H1 (cell line): Measurements from ENCODE around the gene UBR2. TPM values are rescaled to one million over a fixed set of nuclear protein-coding genes. Genes with fewer than 3 reads are reported as not detected.
A peak's percentile ranks its signal among the peaks of the same experiment; 100 is the strongest.

Experiments used
- CTCF ChIA-PET: fragments of 300-600 bp; sonication (Branson Sonifier 250); formaldehyde crosslinking; loops from one replicate; lab custom pipeline; 2021; ENCODE audit not compliant: partially characterized antibody; lab: Charles Lee
- POLR2A ChIA-PET: fragments of 300-600 bp; sonication (Branson Sonifier 250); formaldehyde crosslinking; loops from one replicate; lab custom pipeline; 2021; ENCODE audit warnings: inconsistent platforms; ENCODE audit not compliant: partially characterized antibody; lab: Charles Lee
- DNase-seq, 2 experiments: peaks; one replicate each; pipeline versions ENCODE4 v3.0.0 to v3.0.0-alpha.2; 2010 to 2022; ENCODE audit warnings: low spot score in 2 of 2, low read depth in 1 of 2, mixed read lengths in 1 of 2
- FAIRE-seq: peaks from 2 replicates; lab custom pipeline; 2011; peaks lifted over from hg19 to GRCh38; lab: Jason Lieb, UNC
- H2AFZ ChIP-seq: 2 replicates; pipeline ENCODE4 v1.8.1; 2012; ENCODE audit warnings: low read length, inconsistent platforms
- H2AK5ac ChIP-seq: 2 replicates; pipeline ENCODE4 v1.6.1; 2013; ENCODE audit warnings: low read depth, low read length
- H2BK120ac ChIP-seq: replicated peaks from 2 replicates; pipeline ENCODE3; 2013; ENCODE audit warnings: low read depth, low read length, inconsistent platforms
- H2BK12ac ChIP-seq: 2 replicates; pipeline ENCODE4 v1.6.1; 2013; ENCODE audit warnings: low read depth, low read length
- H2BK15ac ChIP-seq: 2 replicates; pipeline ENCODE4 v1.6.1; 2013; ENCODE audit warnings: low read length
- H2BK20ac ChIP-seq: 2 replicates; pipeline ENCODE4 v1.6.1; 2013; ENCODE audit warnings: low read length
- H2BK5ac ChIP-seq: 2 replicates; pipeline ENCODE4 v1.6.1; 2013; ENCODE audit warnings: low read depth, low read length
- H3K14ac ChIP-seq: 2 replicates; pipeline ENCODE4 v1.6.1; 2013; ENCODE audit warnings: inconsistent platforms; ENCODE audit not compliant: insufficient read length
- H3K18ac ChIP-seq: 2 replicates; pipeline ENCODE4 v1.6.1; 2013; ENCODE audit warnings: low read length; ENCODE audit errors: extremely low read depth
- H3K23ac ChIP-seq: 2 replicates; pipeline ENCODE4 v1.6.1; 2013; ENCODE audit warnings: inconsistent platforms; ENCODE audit not compliant: insufficient read length
- H3K23me2 ChIP-seq: 2 replicates; pipeline ENCODE4 v1.6.1; 2013; ENCODE audit warnings: low read depth, low read length
- H3K27ac ChIP-seq: 2 replicates; pipeline ENCODE4 v1.6.1; 2011; ENCODE audit warnings: low read depth, low read length, inconsistent platforms
- H3K27me3 ChIP-seq, 4 experiments: replicated peaks in 1 of 4; 1 replicate in 1 of 4; 2 replicates in 3 of 4; pipeline versions ENCODE4 v1.6.1 to v1.8.1; 2011 to 2013; ENCODE audit warnings: low read length in 3 of 4, mild to moderate bottlenecking in 3 of 4, inconsistent platforms in 2 of 4, mixed read lengths in 2 of 4, moderate library complexity in 1 of 4; ENCODE audit not compliant: control insufficient read depth in 3 of 4, insufficient read depth in 3 of 4; ENCODE audit errors: extremely low read depth in 1 of 4
- H3K36me3 ChIP-seq, 4 experiments: 2 replicates each; pipeline versions ENCODE4 v1.6.1 to v1.8.1; 2011 to 2013; ENCODE audit warnings: mild to moderate bottlenecking in 4 of 4, low read length in 3 of 4, moderate library complexity in 2 of 4, control low read depth in 1 of 4, inconsistent platforms in 1 of 4; ENCODE audit not compliant: insufficient read depth in 4 of 4, control insufficient read depth in 2 of 4
- H3K4ac ChIP-seq: replicated peaks from 2 replicates; pipeline ENCODE3; 2013; ENCODE audit warnings: low read length, low read depth, mixed read lengths, inconsistent platforms; ENCODE audit not compliant: insufficient read length
- H3K4me1 ChIP-seq, 4 experiments: replicated peaks in 1 of 4; 1 replicate in 1 of 4; 2 replicates in 3 of 4; pipeline versions ENCODE4 v1.6.1 to v1.8.1; 2011 to 2013; ENCODE audit warnings: low read length in 3 of 4, inconsistent platforms in 2 of 4, mixed read lengths in 1 of 4; ENCODE audit not compliant: insufficient read depth in 4 of 4, control insufficient read depth in 3 of 4
- H3K4me2 ChIP-seq, 2 experiments: 2 replicates each; pipeline versions ENCODE4 v1.6.1 to v1.8.1; 2011 to 2013; ENCODE audit warnings: low read depth in 2 of 2, low read length in 2 of 2, control low read depth in 1 of 2, inconsistent platforms in 1 of 2, mild to moderate bottlenecking in 1 of 2; ENCODE audit not compliant: insufficient read depth in 1 of 2
- H3K4me3 ChIP-seq, 4 experiments: fragments of 200-600, 300-600 bp in 1 of 4; sonication (generic), shearing (Covaris generic), sonication (Bioruptor Twin) in 1 of 4; 2 replicates each; pipeline versions ENCODE4 v1.5.1 to v1.8.1; 2011 to 2016; ENCODE audit warnings: low read length in 4 of 4, low read depth in 3 of 4, control low read depth in 2 of 4, inconsistent platforms in 2 of 4, mild to moderate bottlenecking in 2 of 4, mixed read lengths in 1 of 4, moderate library complexity in 1 of 4; ENCODE audit not compliant: insufficient read depth in 2 of 4; ENCODE audit errors: extremely low read depth in 1 of 4
- H3K56ac ChIP-seq: replicated peaks from 2 replicates; pipeline ENCODE3; 2013; ENCODE audit warnings: low read depth, mild to moderate bottlenecking, mixed read lengths, low read length, inconsistent platforms; ENCODE audit not compliant: insufficient read length
- H3K79me1 ChIP-seq: 2 replicates; pipeline ENCODE4 v1.6.1; 2013; ENCODE audit warnings: low read depth, low read length, control low read depth
- H3K79me2 ChIP-seq, 2 experiments: 2 replicates each; pipeline versions ENCODE4 v1.6.1 to v1.8.1; 2012 to 2013; ENCODE audit warnings: low read length in 2 of 2, mild to moderate bottlenecking in 2 of 2, inconsistent platforms in 1 of 2; ENCODE audit not compliant: insufficient read depth in 2 of 2, control insufficient read depth in 1 of 2
- H3K9ac ChIP-seq, 4 experiments: replicated peaks in 1 of 4; 1 replicate in 1 of 4; 2 replicates in 3 of 4; pipeline versions ENCODE4 v1.6.1 to v1.8.1; 2011 to 2013; ENCODE audit warnings: low read depth in 3 of 4, low read length in 3 of 4, control low read depth in 2 of 4, mild to moderate bottlenecking in 2 of 4, moderate library complexity in 2 of 4, inconsistent platforms in 1 of 4; ENCODE audit errors: extremely low read depth in 1 of 4
- H3K9me3 ChIP-seq, 2 experiments: 2 replicates each; pipeline versions ENCODE4 v1.6.1 to v1.8.1; 2012 to 2013; ENCODE audit warnings: mild to moderate bottlenecking in 2 of 2, moderate library complexity in 2 of 2, control low read depth in 1 of 2, inconsistent platforms in 1 of 2, low read depth in 1 of 2, low read length in 1 of 2, mixed read lengths in 1 of 2; ENCODE audit not compliant: insufficient read depth in 2 of 2
- H4K20me1 ChIP-seq, 2 experiments: replicated peaks in 1 of 2; 2 replicates each; pipeline versions ENCODE3 to v1.8.1; 2011 to 2013; ENCODE audit warnings: inconsistent platforms in 2 of 2, low read length in 2 of 2, mild to moderate bottlenecking in 1 of 2; ENCODE audit not compliant: insufficient read depth in 2 of 2, control insufficient read depth in 1 of 2
- H4K5ac ChIP-seq: 2 replicates; pipeline ENCODE4 v1.6.1; 2013; ENCODE audit warnings: low read length, low read depth, mixed read lengths, inconsistent platforms; ENCODE audit not compliant: insufficient read length
- H4K8ac ChIP-seq: 2 replicates; pipeline ENCODE4 v1.8.0; 2013; ENCODE audit warnings: mild to moderate bottlenecking, moderate library complexity, low read length, inconsistent platforms; ENCODE audit not compliant: insufficient read depth; ENCODE audit errors: extremely low read depth
- H4K91ac ChIP-seq: replicated peaks from 2 replicates; pipeline ENCODE3; 2013; ENCODE audit warnings: low read length, mixed read lengths, inconsistent platforms; ENCODE audit not compliant: insufficient read length
- CBX5 ChIP-seq: fragments of 300-800, 300-1000 bp; sonication (generic); IDR thresholded peaks from 2 replicates; pipeline ENCODE4 v1.7.1; 2016; ENCODE audit warnings: antibody characterized with exemption, low read length, low read depth
- CHD2 ChIP-seq: IDR thresholded peaks from 2 replicates; pipeline ENCODE4 v1.6.1; 2012; ENCODE audit warnings: low read length, improper control_type of control experiment
- EZH2 ChIP-seq: fragments of 200-600 bp; sonication (generic); IDR thresholded peaks from 2 replicates; pipeline ENCODE4 v1.7.1; 2012; ENCODE audit warnings: low read depth, mild to moderate bottlenecking, moderate library complexity, low read length, inconsistent platforms; ENCODE audit not compliant: severe bottlenecking
- GABPA ChIP-seq: IDR thresholded peaks from 2 replicates; pipeline ENCODE4 v1.6.1; 2011; ENCODE audit warnings: mild to moderate bottlenecking, low read length, moderate library complexity, borderline replicate concordance; ENCODE audit not compliant: insufficient read depth
- HDAC6 ChIP-seq: IDR thresholded peaks from one replicate; pipeline ENCODE4 v1.7.1; 2012; ENCODE audit warnings: low read depth, mild to moderate bottlenecking, inconsistent platforms, low read length, moderate library complexity
- POLR2A ChIP-seq, 2 experiments: IDR thresholded peaks; 1 replicate in 1 of 2; 2 replicates in 1 of 2; pipeline ENCODE4 v1.6.1; 2011; ENCODE audit warnings: low read depth in 2 of 2, low read length in 2 of 2, mild to moderate bottlenecking in 2 of 2; ENCODE audit errors: control extremely low read depth in 1 of 2
- RAD21 ChIP-seq, 2 experiments: IDR thresholded peaks in 1 of 2; conservative IDR thresholded peaks in 1 of 2; 2 replicates each; pipeline ENCODE4 v1.6.1; 2011; ENCODE audit warnings: low read depth in 2 of 2, low read length in 2 of 2, improper control_type of control experiment in 1 of 2, inconsistent platforms in 1 of 2, mild to moderate bottlenecking in 1 of 2, moderate library complexity in 1 of 2
- SUZ12 ChIP-seq: fragments of 200-600 bp; sonication (generic); IDR thresholded peaks from 2 replicates; pipeline ENCODE4 v1.6.1; 2012; ENCODE audit warnings: mild to moderate bottlenecking, inconsistent platforms, low read length, moderate library complexity, mixed read lengths
- WGBS, 2 experiments: shearing (Covaris generic) in 1 of 2; methylation state at CpG; one replicate each; pipeline versions ENCODE4 v1.1.6 to v1.1.7; 2013 to 2015; ENCODE audit warnings: low lambda C conversion rate in 2 of 2, mixed read lengths in 2 of 2, inconsistent platforms in 1 of 2, low coverage in 1 of 2, missing lambda C conversion rate in 1 of 2; ENCODE audit not compliant: insufficient replicate concordance in 2 of 2, insufficient coverage in 1 of 2, insufficient read length in 1 of 2; ENCODE audit errors: extremely low coverage in 1 of 2, missing lambda C conversion rate in 1 of 2; 5-methylcytosine and 5-hydroxymethylcytosine counted together
- polyA plus RNA-seq, 7 experiments: library from polyadenylated mRNA; depleted of rRNA in 3 of 7; stranded (reverse) in 5 of 7; unstranded in 2 of 7; fragments of >200 nt in 5 of 7; fragments of 200-250 nt in 2 of 7; gene quantifications; 1 replicate in 5 of 7; 2 replicates in 1 of 7; 4 replicates in 1 of 7; pipeline versions ENCODE4 v1.2.1 to v1.2.3, GENCODE V29; 2011 to 2013; ENCODE audit warnings: missing spikeins in 2 of 7, mixed read lengths in 2 of 7
- total RNA-seq: library from RNA; stranded (reverse); fragmentation: NEBNext Ultra II Directional; extraction: Animal tissue kit (Norgen Biotek cat#: 25700); gene quantifications from 2 replicates; pipeline ENCODE4 v1.2.1, GENCODE V29; 2021
- TF ChIP-seq, protein P1 (sequence below): IDR thresholded peaks from 2 replicates; pipeline ENCODE4 v1.6.1; 2012; ENCODE audit warnings: low read length, inconsistent platforms

Gene UBR2
- total and polyA plus RNA-seq, 2 of the 8 experiments (the other 6 are each of a cell fraction or from before 2014, with no cell fraction given) = 6.5 to 19.5 TPM

DNA sequence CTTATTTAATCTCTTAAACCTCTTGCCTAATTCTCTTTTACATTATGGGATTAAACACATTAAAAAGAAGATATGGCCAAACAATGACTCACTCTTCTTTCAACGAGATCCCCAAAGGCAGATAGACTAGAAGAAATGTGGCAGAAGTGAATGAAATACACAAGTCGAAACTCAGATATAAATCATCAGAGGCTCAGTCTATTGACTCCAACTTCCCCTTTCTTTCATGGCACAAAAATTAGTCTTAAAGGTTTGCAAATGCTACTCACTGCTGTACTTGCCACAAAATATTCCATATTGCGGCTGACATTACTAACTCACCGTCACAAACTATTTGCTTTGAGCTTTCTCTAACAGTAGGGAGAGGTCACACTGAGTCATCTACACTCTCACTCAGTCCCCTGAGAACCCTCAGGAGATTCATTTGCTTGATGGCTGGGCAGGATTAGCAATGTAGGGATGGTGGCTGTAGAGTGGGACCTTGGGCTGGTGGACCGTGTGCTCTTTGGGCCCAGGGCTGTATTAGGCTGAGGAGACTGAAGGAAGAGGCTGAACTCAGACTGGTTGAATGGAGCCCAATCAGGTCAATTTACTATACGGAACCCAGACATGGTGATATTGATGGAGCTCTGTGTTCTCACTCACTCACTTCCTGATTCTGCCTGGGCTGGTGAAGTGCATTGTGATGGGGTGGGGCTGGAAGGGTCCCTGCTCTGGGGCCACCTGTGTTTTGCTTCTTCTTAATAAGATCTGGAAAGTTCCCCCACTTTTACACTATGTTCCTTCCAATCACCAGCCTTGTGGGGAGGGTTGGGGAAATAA is 42.8 kb upstream of the UBR2 start:
- no peak overlapping the region for H3K4me2 ChIP-seq
- POLR2A ChIA-PET = interaction anchor here (0.5 to 1.3 kb wide), 2 partner anchors 9 to 649 kb away, joined by 3 to 6 read pairs; no protein-coding TSS in a partner anchor
- H4K91ac ChIP-seq = no peak overlapping the region
- no peak overlapping the region for H4K5ac ChIP-seq
- no peak overlapping the region for H2AK5ac ChIP-seq
- H3K14ac ChIP-seq = no peak overlapping the region
- no peaks in the 10 kb centered on the region for H3K4me1 ChIP-seq
- H2BK5ac ChIP-seq = no peak overlapping the region
- no peak for FAIRE-seq
- no peak overlapping the region for H2BK12ac ChIP-seq
- no peaks in the 10 kb centered on the region; a peak in 1 of 4 replicates for H3K9me3 ChIP-seq
- H3K27ac ChIP-seq = no peak overlapping the region
- H3K9ac ChIP-seq = no peak overlapping the region
- H3K23ac ChIP-seq = no peak overlapping the region
- H4K20me1 ChIP-seq = no peaks in the 10 kb centered on the region
- no peak overlapping the region for H3K18ac ChIP-seq
- no peak for DNase-seq
- no peak overlapping the region for H2BK15ac ChIP-seq
- H3K27me3 ChIP-seq = peaks cover 0 to 1% (median 0%) of the 10 kb centered on the region in 4 experiments; a peak in 1 of 7 replicates
- CTCF ChIA-PET = interaction anchor here (0.9 to 5.3 kb wide), 4 partner anchors 11 to 27 kb away, joined by 3 to 38 read pairs (median 6); no protein-coding TSS in a partner anchor
- no peak overlapping the region for H3K56ac ChIP-seq
- no peak overlapping the region for H4K8ac ChIP-seq
- H2BK20ac ChIP-seq = no peak overlapping the region
- no peaks in the 10 kb centered on the region for H3K79me2 ChIP-seq
- no peaks in the 10 kb centered on the region for H3K79me1 ChIP-seq
- H2BK120ac ChIP-seq = no peak overlapping the region
- WGBS, 2 experiments = 97% methylated on average over 6 of the region's 6 CpGs; no CpG with 5 or more reads in 1 of the 2 experiments
- no peak overlapping the region for H3K4me3 ChIP-seq
- no peak overlapping the region for H3K4ac ChIP-seq
- H3K23me2 ChIP-seq = no peaks in the 10 kb centered on the region
- 0 out of 2 replicates have a peak overlapping the region, but pooled peaks have one; percentile 12 for H2AFZ ChIP-seq
- H3K36me3 ChIP-seq = no peaks in the 10 kb centered on the region
- no peak for TF ChIP-seq SUZ12
- TF ChIP-seq POLR2A (IDR thresholded peaks at IDR 0.05; ENCODE audit: control extremely low read depth in 1 of 2, low read depth in 2 of 2, low read length in 2 of 2) = no peak
- no peak for TF ChIP-seq GABPA
- no peak for TF ChIP-seq EZH2
- no peak for TF ChIP-seq RAD21 (IDR thresholded peaks at IDR 0.05 in 1 of 2, conservative IDR thresholded peaks at IDR 0.05 in 1 of 2; ENCODE audit: low read depth in 2 of 2, low read length in 2 of 2)
- no peak for TF ChIP-seq CBX5
- TF ChIP-seq HDAC6 = no peak
- no peak for TF ChIP-seq CHD2
- TF ChIP-seq, protein P1, sequence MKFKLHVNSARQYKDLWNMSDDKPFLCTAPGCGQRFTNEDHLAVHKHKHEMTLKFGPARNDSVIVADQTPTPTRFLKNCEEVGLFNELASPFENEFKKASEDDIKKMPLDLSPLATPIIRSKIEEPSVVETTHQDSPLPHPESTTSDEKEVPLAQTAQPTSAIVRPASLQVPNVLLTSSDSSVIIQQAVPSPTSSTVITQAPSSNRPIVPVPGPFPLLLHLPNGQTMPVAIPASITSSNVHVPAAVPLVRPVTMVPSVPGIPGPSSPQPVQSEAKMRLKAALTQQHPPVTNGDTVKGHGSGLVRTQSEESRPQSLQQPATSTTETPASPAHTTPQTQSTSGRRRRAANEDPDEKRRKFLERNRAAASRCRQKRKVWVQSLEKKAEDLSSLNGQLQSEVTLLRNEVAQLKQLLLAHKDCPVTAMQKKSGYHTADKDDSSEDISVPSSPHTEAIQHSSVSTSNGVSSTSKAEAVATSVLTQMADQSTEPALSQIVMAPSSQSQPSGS = no peak
